Activated CD8-positive, alpha-beta memory T cell treated with anti-CD3 and anti-CD28 coated beads, Interleukin-2, amount 10 ng/mL, durations not matched to agents 7 days and 5 days (primary cell): ENCODE data around the gene RASAL3. TPM values are rescaled to one million over a fixed set of nuclear protein-coding genes. Genes with fewer than 3 reads are reported as not detected.

Experiments
- ATAC-seq: fragments of 150-1000 bp; cut with Tn5 transposase; one replicate; pipeline ENCODE4 v1.10.0; 2021; ENCODE audit warnings: moderate library complexity
- CTCF ChIA-PET: fragments of 350-600 bp; sonication (Branson Sonifier 250); formaldehyde crosslinking; loops from one replicate; lab custom pipeline; 2021; ENCODE audit warnings: antibody characterized with exemption; lab: Charles Lee
- DNase-seq: peaks from one replicate; pipeline ENCODE4 v3.0.0-alpha.2; 2020
- H3K27ac Mint-ChIP-seq: one replicate; pipeline ENCODE4 v1.8.0; 2021; ENCODE audit warnings: mild to moderate bottlenecking, mixed read lengths
- H3K27me3 Mint-ChIP-seq: one replicate; pipeline ENCODE4 v1.8.0; 2021; ENCODE audit warnings: mixed read lengths
- H3K36me3 Mint-ChIP-seq: one replicate; pipeline ENCODE4 v1.8.0; 2021; ENCODE audit warnings: mild to moderate bottlenecking, mixed read lengths
- H3K4me1 Mint-ChIP-seq: one replicate; pipeline ENCODE4 v1.8.0; 2021; ENCODE audit warnings: mixed read lengths
- H3K4me3 Mint-ChIP-seq: one replicate; pipeline ENCODE4 v1.8.0; 2021; ENCODE audit warnings: mild to moderate bottlenecking, moderate library complexity, mixed read lengths
- H3K9me3 Mint-ChIP-seq: one replicate; pipeline ENCODE4 v1.8.0; 2022; ENCODE audit warnings: low read depth, mixed read lengths
- total RNA-seq, 2 experiments: library from RNA; stranded (reverse); gene quantifications; one replicate each; pipeline ENCODE4 v1.2.3, GENCODE V29; 2021

The RASAL3 gene
- total RNA-seq, 2 experiments from 2014 or later = 166 to 172 TPM

- Mint-ChIP-seq H3K9me3 (no peaks in the 10 kb centered on the region), H3K4me1 (peaks cover 34% of the 10 kb centered on the region), H3K36me3 (peaks cover 15% of the 10 kb centered on the region), H3K27ac (peak overlapping the region; percentile 93), H3K4me3 (peak overlapping the region; percentile 99), H3K27me3 (no peaks in the 10 kb centered on the region)
- ATAC-seq (no peak), DNase-seq (no peak)
- CTCF ChIA-PET = interaction anchor here (0.6 to 4.6 kb wide), 4 partner anchors 11 to 1588 kb away, joined by 3 to 36 read pairs (median 4); partner anchors contain the start of gene AKAP8L
Observed at GRCh38 chr19:15431396-15432017, 32.8 kb downstream of the RASAL3 start.

- peak overlapping the region; percentile 53 for H3K27ac Mint-ChIP-seq
- peaks cover 22% of the 10 kb centered on the region for H3K36me3 Mint-ChIP-seq
- H3K4me3 Mint-ChIP-seq = peak overlapping the region; percentile 52
- ATAC-seq (no peak), DNase-seq (no peak)
- CTCF ChIA-PET = interaction anchor here (1.1 to 4.6 kb wide), 3 partner anchors 10 to 125 kb away, joined by 3 to 36 read pairs (median 5); partner anchors contain the start of gene AKAP8L
- H3K9me3 Mint-ChIP-seq = no peaks in the 10 kb centered on the region
- peaks cover 29% of the 10 kb centered on the region for H3K4me1 Mint-ChIP-seq
- H3K27me3 Mint-ChIP-seq = no peaks in the 10 kb centered on the region
Observed at GRCh38 chr19:15430526-15431120, 33.7 kb downstream of the RASAL3 start.

GRCh38 chr19:15429825-15430467 lies 34.4 kb downstream of the RASAL3 start:
- H3K9me3 Mint-ChIP-seq = no peaks in the 10 kb centered on the region
- CTCF ChIA-PET = interaction anchor here (1.1 to 4.6 kb wide), 2 partner anchors 10 to 126 kb away, joined by 5 to 36 read pairs; partner anchors contain the start of gene AKAP8L
- ATAC-seq (no peak), DNase-seq (no peak)
- H3K36me3 Mint-ChIP-seq = peaks cover 26% of the 10 kb centered on the region
- H3K27me3 Mint-ChIP-seq = no peaks in the 10 kb centered on the region
- no peak overlapping the region for H3K27ac Mint-ChIP-seq
- peaks cover 29% of the 10 kb centered on the region for H3K4me1 Mint-ChIP-seq
- H3K4me3 Mint-ChIP-seq = no peak overlapping the region

- peaks cover 27% of the 10 kb centered on the region for H3K4me1 Mint-ChIP-seq
- H3K9me3 Mint-ChIP-seq = no peaks in the 10 kb centered on the region
- CTCF ChIA-PET = interaction anchor here (1.2 to 4.6 kb wide), 2 partner anchors 9 to 122 kb away, joined by 3 to 36 read pairs; partner anchors contain the start of gene AKAP8L
- H3K36me3 Mint-ChIP-seq = peaks cover 31% of the 10 kb centered on the region
- no peak for ATAC-seq
- no peak overlapping the region for H3K4me3 Mint-ChIP-seq
- no peaks in the 10 kb centered on the region for H3K27me3 Mint-ChIP-seq
- no peak for DNase-seq
- H3K27ac Mint-ChIP-seq = no peak overlapping the region
Observed at GRCh38 chr19:15428956-15429824, 35.2 kb downstream of the RASAL3 start.

DNA sequence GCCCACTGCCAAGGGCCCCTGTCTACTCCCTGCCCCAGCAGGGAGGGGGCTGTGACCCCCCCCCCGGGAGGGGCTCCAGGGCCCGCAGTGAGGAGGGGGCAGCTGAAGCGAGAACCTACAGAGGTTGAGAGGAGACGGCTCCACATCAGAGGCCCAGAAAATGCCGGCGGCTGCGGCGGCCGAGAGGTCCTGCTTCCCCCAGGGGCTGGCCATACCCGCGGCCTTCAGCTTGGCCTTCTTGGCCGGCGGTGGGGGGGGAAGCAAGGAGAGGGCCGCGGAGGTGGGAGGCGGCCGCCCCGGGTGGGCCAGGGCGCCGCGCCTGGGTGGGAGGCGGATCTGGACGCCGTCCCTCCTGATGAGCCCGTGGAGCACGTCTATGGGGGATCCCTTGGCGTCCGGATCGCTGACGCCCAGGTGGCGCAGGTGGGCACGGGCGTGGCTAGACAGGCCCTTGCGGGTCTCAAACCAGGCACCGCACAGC lies 36.3 kb downstream of the RASAL3 start:
- Mint-ChIP-seq H3K27me3 (no peaks in the 10 kb centered on the region), H3K9me3 (no peaks in the 10 kb centered on the region), H3K27ac (no peak overlapping the region), H3K4me1 (peaks cover 21% of the 10 kb centered on the region), H3K4me3 (no peak overlapping the region), H3K36me3 (peaks cover 42% of the 10 kb centered on the region)
- DNase-seq = no peak
- CTCF ChIA-PET = interaction anchor here (1.2 to 4.6 kb wide), 2 partner anchors 8 to 123 kb away, joined by 3 to 36 read pairs; partner anchors contain the start of gene AKAP8L
- no peak for ATAC-seq

GRCh38 chr19:15427350-15427700 lies 37.0 kb downstream of the RASAL3 start:
- Mint-ChIP-seq H3K9me3 (no peaks in the 10 kb centered on the region), H3K4me1 (peaks cover 20% of the 10 kb centered on the region), H3K27ac (no peak overlapping the region), H3K4me3 (no peak overlapping the region), H3K36me3 (peaks cover 49% of the 10 kb centered on the region), H3K27me3 (no peaks in the 10 kb centered on the region)
- CTCF ChIA-PET = interaction anchor here (4.6 kb wide), 1 partner anchor 7 kb away, joined by 36 read pairs; the partner anchor contains the start of gene AKAP8L
- DNase-seq (no peak), ATAC-seq (no peak)

GRCh38 chr19:15426485-15427349 lies 37.6 kb downstream of the RASAL3 start:
- no peak overlapping the region for H3K4me3 Mint-ChIP-seq
- CTCF ChIA-PET = interaction anchor here (1.5 kb wide), 1 partner anchor 129 kb away, joined by 4 read pairs; no protein-coding TSS in a partner anchor

DNA sequence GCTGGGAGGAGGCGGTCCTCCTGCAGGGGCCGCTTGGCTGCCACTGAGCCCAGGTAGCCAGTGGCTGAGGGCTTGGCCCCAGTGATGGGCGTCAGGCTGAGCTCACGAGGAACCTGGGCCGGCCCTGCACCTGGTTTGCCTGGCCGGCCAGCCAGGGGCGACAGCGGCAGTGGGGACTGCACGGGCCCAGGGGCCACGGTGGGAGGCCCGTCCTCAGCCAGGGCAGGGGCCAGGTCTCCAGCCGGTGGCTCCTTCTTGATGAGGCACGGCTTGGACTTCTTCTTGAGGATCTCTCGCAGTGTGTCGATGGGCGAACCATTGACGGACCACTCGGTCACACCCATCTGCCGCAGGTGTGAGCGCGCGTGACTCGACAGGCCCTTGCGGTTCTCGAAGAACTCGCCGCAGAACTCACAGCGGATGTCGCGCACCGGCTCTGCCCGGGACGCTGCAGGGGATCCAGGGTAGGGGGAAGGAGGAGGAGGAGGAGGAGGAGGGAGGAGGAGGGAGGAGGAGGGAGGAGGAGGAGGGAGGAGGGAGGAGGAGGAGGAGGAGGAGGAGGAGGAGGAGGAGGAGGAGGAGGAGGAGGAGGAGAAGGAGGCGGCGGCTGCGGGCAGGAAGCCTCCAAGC lies 38.9 kb downstream of the RASAL3 start:
- peaks cover 48% of the 10 kb centered on the region for H3K36me3 Mint-ChIP-seq
- ATAC-seq (no peak), DNase-seq (no peak)
- H3K27me3 Mint-ChIP-seq = no peaks in the 10 kb centered on the region
- no peaks in the 10 kb centered on the region for H3K9me3 Mint-ChIP-seq
- CTCF ChIA-PET = interaction anchor here (1.5 kb wide), 1 partner anchor 130 kb away, joined by 4 read pairs; no protein-coding TSS in a partner anchor
- no peak overlapping the region for H3K4me3 Mint-ChIP-seq
- no peak overlapping the region for H3K27ac Mint-ChIP-seq
- peaks cover 6% of the 10 kb centered on the region for H3K4me1 Mint-ChIP-seq

More at GRCh38 chr19:15426485-15427349, 37.6 kb downstream of the RASAL3 start:
- Mint-ChIP-seq H3K27ac (no peak overlapping the region), H3K27me3 (no peaks in the 10 kb centered on the region), H3K36me3 (peaks cover 49% of the 10 kb centered on the region), H3K9me3 (no peaks in the 10 kb centered on the region), H3K4me1 (peaks cover 17% of the 10 kb centered on the region)
- ATAC-seq = no peak
- DNase-seq = no peak

GRCh38 chr19:15424692-15425272 lies 39.6 kb downstream of the RASAL3 start:
- no peak overlapping the region for H3K27ac Mint-ChIP-seq
- no peaks in the 10 kb centered on the region for H3K27me3 Mint-ChIP-seq
- H3K4me3 Mint-ChIP-seq = no peak overlapping the region
- DNase-seq (no peak), ATAC-seq (no peak)
- peaks cover 47% of the 10 kb centered on the region for H3K36me3 Mint-ChIP-seq
- CTCF ChIA-PET = no interaction called here
- H3K4me1 Mint-ChIP-seq = peaks cover 8% of the 10 kb centered on the region
- no peaks in the 10 kb centered on the region for H3K9me3 Mint-ChIP-seq

DNA sequence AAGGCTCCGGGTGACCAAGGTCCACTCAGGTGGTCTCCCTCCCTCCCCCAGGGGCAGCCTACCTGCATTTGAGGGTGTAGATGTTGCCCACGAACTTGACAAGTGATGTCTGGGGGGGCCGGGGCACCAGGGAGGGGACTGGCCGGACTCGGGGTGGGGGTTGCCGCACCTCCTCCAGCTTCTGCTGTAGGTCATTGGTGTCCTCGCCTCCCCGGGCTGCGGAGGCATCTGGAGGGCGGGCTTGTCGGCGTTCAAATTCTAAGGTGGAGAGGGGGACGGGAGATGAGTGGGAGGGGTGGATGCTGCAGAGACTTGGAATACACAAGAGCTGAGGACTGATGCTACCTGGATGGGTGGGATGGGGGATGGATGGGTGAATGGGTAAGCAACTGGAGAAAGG lies 40.2 kb downstream of the RASAL3 start:
- Mint-ChIP-seq H3K4me3 (no peak overlapping the region), H3K4me1 (peaks cover 14% of the 10 kb centered on the region), H3K9me3 (no peaks in the 10 kb centered on the region), H3K27me3 (no peaks in the 10 kb centered on the region), H3K27ac (no peak overlapping the region), H3K36me3 (peaks cover 47% of the 10 kb centered on the region)
- DNase-seq (no peak), ATAC-seq (no peak)
- CTCF ChIA-PET = no interaction called here

DNA sequence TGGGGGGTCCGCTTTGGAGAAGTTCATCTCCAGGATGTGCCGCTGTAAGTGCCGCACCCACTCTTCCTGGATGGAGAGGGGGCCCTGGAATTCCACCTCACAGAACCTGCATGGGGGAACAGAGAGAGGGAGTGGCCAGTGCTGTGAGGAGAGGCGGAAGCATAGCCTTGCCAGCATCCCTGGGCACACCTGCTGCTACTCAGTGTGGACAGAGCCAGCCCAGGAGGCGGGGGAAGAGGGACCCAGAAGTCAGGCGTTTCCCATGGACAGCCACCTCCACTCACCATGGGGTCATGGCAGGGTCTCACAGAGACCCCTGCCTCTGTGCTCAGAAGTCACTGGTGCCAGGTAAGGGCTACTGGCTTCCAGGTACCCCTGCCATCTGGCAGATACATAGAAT lies 41.2 kb downstream of the RASAL3 start:
- H3K4me1 Mint-ChIP-seq = peaks cover 15% of the 10 kb centered on the region
- CTCF ChIA-PET = no interaction called here
- no peak overlapping the region for H3K27ac Mint-ChIP-seq
- no peak overlapping the region for H3K4me3 Mint-ChIP-seq
- DNase-seq = no peak
- no peaks in the 10 kb centered on the region for H3K9me3 Mint-ChIP-seq
- ATAC-seq = no peak
- peaks cover 48% of the 10 kb centered on the region for H3K36me3 Mint-ChIP-seq
- H3K27me3 Mint-ChIP-seq = no peaks in the 10 kb centered on the region
